Stimulated activated CD8-positive, alpha-beta memory T cell treated with anti-CD3 and anti-CD28 coated beads, Interleukin-12 subunit alpha, Interleukin-12 subunit beta, amount 100 ng/mL, for 4 hours (primary cell): ENCODE measurements around the gene TSPY2.
"Not testable (repeated sequence)": the region's sequence is repeated elsewhere in the genome, so short reads cannot be mapped to it uniquely, and the experiment has no call there.

ENCODE experiments used
- DNase-seq: peaks from one replicate; pipeline ENCODE4 v3.0.0-alpha.2; 2020; ENCODE audit warnings: low read depth

The TSPY2 gene

GRCh38 chrY:6245923-6246322, at the start of gene TSPY2:
TSS of gene TSPY2 (plus strand) at chrY:6246223. CDS start at chrY:6246269, 46 bp downstream.
- not testable (repeated sequence) for DNase-seq

- DNase-seq, result not testable (repeated sequence)
Observed at GRCh38 chrY:6209565-6209964, 36.5 kb upstream of the TSPY2 start.

GRCh38 chrY:6217045-6217444, 29.0 kb upstream of the TSPY2 start:
- DNase-seq, result not testable (repeated sequence)

- DNase-seq, result not testable (repeated sequence)
Observed at GRCh38 chrY:6269839-6270238, 23.8 kb downstream of the TSPY2 start.
